AML-193 (cell line): ENCODE results near the gene PIWIL1.

Experiments used
- DNase-seq, 2 experiments: peaks; one replicate each; lab custom pipeline; 2025; lab: John Stamatoyannopoulos, UW

The PIWIL1 gene

GRCh38 chr12:130336723-130337487 lies 782 bp upstream of the PIWIL1 start:
- DNase-seq: no peak

- no peak for DNase-seq
These were observed 1.3 kb downstream of the PIWIL1 start for GRCh38 chr12:130338794-130339601.

- no peak for DNase-seq
These were observed 2.3 kb downstream of the PIWIL1 start for GRCh38 chr12:130339951-130340350.

- DNase-seq: no peak
These were observed 4.8 kb downstream of the PIWIL1 start for GRCh38 chr12:130342442-130342841.

- no peak for DNase-seq
These were observed 5.2 kb downstream of the PIWIL1 start for GRCh38 chr12:130342842-130343241.

DNA sequence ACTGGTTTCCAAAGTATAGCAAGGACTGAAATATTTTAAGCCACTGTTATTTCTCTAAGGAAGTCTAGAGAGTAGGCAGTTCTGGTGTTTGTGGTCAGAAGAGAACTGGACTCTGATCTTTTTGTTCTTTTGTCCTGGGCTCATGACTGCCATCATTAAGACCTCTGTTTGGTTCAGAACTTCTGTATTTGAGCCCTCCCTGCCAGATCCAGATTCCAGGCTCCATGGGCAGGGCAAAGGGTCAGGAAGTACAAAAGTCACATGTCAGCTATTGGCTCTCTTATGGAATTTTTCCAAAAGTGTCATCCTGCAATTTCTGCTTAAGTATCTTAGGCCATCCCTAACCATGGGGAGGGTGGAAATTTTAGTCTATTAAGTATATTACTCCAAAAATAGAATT lies 6.8 kb downstream of the PIWIL1 start:
- DNase-seq: no peak

DNA sequence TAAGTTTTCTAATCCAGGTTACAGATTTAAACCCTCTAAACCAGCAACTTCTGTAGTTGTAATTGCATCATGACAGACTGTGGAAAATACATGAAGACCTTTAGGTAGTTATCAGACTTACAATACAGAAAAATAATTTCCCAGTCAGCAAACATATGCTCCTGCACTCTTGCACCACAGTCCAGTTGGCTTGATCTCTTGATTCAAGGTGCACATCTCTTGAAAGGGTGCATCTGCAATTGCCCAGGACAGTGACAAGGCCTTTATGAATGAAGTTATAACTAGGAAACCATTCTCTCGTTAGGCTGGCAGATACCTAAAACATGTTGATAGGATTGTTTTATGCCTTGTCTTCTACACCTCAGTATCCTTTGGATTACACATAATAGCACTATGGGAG lies 7.6 kb downstream of the PIWIL1 start:
- no peak for DNase-seq

DNA sequence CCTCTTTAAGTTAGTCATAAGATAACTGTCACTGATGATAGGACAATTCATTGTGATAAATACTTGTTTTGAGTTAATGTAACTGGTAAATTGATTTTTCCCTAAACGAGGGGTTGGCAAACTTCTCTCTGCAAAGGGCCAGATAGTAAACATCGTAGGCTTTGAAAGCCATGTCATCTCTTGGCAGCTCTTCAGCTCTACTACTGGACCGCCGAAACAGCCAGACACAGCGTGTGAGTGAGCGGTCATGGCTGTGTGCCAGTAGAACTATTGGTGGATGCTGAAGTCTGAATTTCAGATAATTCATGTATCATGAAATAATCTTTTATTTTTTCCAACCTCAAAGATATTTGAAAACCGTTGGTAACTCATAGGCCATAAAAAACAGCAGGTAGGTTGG lies 9.9 kb downstream of the PIWIL1 start:
- no peak for DNase-seq

GRCh38 chr12:130350715-130351114 lies 13.0 kb downstream of the PIWIL1 start:
- no peak for DNase-seq

DNA sequence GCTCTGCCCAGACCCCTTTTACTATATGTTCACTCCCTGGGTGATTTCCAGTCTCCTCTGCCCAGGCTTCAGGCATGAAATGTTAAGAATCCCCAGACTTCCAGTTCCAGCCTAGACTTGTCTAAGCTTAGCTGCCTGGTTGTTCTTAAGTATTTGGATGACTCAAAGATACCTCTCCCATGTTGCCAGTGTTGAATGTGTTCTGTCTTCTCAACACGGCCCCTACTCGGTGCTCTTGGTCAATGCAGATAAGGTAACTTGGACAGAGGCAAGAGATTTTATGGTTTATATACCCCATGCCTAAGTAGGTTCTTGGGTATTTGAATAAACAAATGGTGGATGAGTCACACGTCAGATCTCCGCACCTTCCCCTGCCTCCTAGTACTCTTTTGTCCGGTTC lies 13.6 kb downstream of the PIWIL1 start:
- no peak for DNase-seq

DNA sequence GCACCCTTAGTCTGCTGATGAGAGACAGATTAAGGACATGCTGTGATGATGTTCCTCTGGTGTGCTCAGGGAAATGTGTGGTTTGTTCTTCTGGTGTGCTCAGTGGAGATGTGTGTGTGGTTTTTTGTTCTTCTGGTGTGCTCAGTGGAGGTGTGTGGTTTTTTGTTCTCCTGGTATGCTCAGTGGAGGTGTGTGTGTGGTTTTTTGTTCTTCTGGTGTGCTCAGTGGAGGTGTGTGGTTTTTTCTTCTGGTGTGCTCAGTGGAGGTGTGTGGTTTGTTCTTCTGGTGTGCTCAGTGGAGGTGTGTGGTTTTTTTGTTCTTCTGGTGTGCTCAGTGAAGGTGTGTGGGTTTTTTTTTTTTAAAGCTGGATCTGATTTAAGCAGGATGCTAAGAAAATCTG lies 15.4 kb downstream of the PIWIL1 start:
- no peak for DNase-seq

DNA sequence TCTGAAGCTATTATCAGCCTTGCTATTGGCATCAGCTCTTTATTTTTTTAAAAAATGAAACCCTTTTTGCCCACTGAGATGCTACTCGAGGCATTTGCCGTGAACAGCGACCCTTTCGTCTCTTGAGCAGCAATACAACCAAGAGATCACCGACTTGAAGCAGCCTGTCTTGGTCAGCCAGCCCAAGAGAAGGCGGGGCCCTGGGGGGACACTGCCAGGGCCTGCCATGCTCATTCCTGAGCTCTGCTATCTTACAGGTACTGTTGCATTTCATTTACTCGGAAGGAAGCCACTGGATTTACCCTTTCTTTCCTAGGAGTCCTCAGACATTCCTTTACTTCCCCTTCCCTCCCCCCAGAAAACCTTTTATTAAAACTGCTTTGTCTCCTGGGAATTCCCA lies 16.7 kb downstream of the PIWIL1 start:
- no peak for DNase-seq

GRCh38 chr12:130356222-130356621 lies 18.5 kb downstream of the PIWIL1 start:
- no peak for DNase-seq

- DNase-seq: no peak
These were observed 19.6 kb downstream of the PIWIL1 start for GRCh38 chr12:130357241-130357640.

DNA sequence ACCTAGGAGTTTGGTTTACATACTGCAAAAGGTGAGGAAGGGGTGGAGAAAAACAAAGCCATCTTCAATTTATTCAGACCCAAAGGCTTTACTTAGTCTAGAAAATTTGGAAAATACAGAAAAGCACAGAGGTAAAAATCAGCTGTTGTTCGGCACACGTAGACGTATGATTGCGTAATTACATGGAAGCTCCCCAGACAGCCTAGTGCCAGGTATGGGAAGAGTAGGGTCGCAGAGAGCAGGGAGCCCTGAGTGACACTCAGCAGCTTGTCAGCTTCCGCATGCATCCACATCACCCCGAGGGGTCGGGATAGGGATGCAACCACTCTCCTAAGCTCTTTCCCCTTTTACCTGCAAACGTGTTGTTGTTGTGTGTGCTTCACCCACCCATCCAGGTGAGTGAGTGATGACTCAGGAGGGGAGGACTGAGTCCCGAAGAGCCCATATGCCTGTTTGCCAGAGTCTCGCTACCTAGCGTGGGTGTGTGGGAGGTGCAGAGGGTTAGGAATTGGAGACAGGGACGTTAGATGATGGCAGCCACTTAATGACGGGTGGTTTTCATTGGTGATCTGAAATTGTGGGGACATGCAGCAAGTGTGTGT lies 20.1 kb downstream of the PIWIL1 start:
- DNase-seq: no peak

DNA sequence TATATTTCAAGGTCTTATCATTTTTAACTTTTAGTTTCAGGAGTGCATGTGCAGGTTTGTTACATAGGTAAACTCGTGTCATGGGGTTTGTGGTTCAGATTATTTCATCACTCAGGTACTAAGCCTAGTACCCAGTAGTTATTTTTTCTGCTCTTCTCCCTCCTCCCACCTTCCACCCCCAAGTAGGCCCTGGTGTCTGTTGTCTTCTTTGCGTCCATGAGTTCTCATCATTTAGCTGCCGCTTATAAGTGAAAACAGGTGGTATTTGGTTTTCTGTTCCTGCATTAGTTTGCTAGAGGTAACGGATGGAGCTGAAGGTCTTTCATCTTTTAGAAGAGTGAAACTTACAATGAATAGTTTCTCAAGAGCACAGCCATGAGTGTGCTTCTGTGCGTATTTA lies 24.4 kb downstream of the PIWIL1 start:
- no peak for DNase-seq

DNA sequence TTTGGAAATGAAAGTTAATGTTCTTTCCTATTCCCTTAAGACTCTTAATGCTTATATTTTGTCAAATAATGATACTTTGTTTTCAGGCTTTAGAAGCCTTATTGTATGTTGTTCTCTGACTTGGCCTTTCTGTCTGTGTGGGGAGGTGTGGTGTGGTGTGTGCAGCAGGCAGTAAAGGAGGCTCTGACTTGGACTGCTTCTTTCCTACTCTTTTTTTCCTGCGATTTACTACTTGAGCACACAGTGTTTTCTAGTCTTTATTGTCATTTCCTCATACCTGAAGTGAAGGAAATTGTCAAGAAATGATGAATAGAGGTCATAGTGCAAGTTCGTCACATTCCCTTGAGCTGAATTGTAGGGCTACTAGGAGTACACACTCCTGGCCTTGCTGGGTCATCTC lies 26.9 kb downstream of the PIWIL1 start:
- no peak for DNase-seq

DNA sequence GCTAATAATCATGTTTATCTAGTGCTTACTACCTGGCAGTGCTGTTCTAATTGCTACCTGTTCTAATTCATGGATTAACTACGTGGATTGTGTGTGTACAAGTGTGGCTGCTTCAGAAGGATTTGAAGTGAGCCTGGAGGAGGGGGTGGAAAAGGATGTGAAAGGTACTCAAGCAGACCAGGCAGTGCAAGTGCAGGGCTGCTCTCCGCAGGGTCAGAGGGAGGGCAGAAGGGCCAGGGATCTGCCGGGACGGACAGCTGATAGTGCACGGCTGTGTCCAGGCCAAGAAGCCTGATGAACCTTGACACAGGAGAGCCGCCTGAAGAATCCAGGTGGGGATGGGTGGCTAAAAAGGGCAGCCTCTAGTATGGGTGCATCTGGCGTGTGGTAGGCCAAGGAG lies 28.5 kb downstream of the PIWIL1 start:
- no peak for DNase-seq

DNA sequence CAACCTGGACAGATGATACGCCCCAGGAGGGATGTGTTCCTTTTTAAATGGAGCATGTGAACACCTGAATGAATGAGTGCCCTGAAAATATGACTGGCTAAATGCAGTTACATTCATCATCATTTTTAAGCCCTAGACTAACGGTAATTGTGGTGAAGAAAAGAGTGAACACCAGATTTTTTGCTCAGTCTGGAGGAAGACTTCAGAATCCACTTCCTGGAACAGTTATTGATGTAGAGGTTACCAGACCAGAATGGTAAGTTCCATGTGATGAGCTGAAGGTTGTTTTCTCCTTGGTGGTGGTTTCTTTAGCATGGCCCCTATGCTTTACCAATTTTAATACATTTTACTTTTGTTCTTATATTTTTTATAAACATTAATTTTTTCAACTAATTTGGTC lies 29.3 kb downstream of the PIWIL1 start:
- no peak for DNase-seq

GRCh38 chr12:130367523-130367922 lies 29.8 kb downstream of the PIWIL1 start:
- DNase-seq: no peak

GRCh38 chr12:130369816-130370215 lies 32.1 kb downstream of the PIWIL1 start:
- DNase-seq: no peak

DNA sequence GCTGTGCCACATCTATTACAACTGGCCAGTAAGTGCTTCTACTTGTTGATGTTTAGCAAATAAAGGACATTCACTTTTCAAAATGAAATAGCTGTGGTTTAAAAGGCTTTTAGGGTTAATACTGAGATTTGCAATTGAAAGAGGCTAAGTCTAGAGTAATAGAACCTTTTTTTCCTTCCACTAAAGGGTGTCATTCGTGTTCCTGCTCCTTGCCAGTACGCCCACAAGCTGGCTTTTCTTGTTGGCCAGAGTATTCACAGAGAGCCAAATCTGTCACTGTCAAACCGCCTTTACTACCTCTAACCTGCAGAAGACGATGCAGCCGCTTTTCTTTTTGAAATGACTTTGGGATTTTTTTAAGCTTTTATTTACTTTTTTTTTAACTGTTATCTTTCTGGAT lies 33.6 kb downstream of the PIWIL1 start:
- no peak for DNase-seq

DNA sequence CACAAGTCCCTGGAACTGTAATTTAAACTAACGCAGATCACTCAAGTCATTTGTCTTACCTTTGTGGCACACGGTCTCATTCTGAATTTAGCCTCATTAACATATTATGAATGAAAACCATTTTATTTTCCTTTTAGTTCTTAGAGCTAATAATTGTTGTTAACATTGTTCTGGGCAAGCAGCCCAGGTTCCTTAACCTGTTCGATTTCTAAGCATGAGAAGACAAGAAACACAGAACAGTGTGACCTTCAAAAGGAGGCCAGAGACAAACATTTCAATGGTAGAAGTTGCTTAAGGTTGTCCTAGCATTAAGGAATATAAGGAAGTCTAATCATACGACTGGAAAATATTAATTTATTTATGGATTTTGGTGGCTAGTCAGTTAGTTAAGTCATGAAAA lies 35.2 kb downstream of the PIWIL1 start:
- no peak for DNase-seq
